Stimulated activated CD8-positive, alpha-beta memory T cell treated with anti-CD3 and anti-CD28 coated beads, Interleukin-2, amount 100 ng/mL, for 48 hours (primary cell): ENCODE results near the gene C19orf85.
"Not testable (repeated sequence)": the region's sequence is repeated elsewhere in the genome, so short reads cannot be mapped to it uniquely, and the experiment has no call there.

ENCODE experiments used
- DNase-seq, 2 donors: peaks; one replicate each; pipeline ENCODE4 v3.0.0-alpha.2; 2020; ENCODE audit warnings: low read depth in 2 of 2

Gene C19orf85

DNA sequence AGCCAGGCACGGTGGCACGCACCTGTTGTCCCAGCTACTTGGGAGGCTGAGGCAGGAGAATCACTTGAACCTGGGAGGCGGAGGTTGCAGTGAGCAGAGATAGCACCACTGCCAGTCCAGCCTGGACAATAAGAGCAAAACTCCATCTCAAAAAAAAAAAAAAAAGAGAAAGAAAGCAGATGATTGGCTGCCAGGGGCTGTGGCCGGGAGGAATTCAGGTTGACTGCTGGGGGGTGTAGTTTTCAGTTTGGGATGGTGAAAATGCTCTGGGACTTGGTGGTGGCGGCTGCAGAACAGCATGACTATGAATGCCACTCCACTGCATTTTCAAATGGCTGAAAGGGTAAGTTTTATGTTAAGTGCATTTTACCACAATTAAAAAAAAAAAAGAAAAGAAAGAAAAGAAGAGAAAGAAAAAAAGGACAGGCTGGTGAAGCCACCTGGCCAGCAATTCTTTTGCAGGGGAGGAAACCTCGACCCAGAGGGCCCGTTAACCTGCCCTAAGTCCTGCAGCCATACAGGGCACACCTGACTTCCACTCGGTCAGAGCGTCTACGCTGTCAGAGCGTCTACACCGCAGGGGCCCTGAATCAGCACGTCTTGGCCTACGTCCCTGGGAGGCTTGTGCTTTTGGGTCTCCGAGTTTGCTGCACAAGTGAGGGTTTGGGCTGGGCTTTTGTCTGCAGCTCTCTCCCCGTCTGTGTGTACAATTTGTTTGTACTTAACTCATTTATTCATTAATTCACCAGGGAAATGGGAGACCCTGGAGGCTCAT is 6.7 kb downstream of the C19orf85 start:
- DNase-seq = no peak

DNA sequence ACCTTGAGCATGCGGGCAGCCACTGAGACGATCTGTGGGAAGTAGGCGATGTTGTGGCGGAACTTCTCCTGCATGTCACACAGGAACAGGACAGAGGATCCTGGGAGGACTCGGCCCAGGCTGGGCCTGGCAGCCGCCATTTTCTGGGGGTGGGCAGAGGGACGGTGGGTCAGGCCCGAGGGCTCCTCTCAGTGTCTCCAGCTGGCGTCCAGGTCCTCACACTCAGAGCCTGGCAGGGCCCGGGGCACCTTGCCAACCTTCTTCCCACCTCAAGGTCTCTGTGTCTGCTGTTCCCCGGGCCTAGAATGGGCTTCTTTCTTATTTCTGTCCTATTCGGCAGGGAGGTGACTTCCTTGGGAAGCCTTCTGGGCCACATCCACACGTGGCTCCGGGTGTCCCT is 8.2 kb downstream of the C19orf85 start:
- DNase-seq = no peak

DNA sequence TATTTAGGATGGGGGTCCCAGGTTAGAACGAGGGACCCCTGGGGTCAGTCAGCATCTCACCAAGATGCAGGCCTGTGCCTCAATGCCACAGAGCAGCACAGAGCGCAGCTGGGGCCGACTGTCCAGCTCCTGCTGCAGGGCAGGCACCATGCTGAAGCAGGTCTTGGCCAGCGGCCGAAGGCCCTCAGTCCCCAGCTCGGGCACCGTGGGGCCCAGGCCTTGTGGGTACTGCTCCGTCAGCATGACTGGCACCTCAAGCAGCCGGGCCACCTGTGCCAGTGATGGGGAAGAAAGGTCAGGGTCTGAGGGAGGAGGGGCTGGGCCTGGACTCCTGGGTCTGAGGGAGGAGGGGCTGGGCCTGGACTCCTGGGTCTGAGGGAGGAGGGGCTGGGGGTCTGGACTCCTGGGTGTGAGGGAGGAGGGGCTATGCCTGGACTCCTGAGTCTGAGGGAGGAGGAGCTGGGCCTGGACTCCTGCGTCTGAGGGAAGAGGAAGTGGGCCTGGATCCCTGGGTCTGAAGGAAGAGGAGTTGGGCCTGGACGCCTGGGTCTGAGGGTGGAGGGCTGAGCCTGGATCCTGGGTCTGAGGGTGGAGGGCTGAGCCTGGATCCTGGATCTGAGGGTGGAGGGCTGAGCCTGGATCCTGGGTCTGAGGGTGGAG is 8.8 kb downstream of the C19orf85 start:
- no peak for DNase-seq

DNA sequence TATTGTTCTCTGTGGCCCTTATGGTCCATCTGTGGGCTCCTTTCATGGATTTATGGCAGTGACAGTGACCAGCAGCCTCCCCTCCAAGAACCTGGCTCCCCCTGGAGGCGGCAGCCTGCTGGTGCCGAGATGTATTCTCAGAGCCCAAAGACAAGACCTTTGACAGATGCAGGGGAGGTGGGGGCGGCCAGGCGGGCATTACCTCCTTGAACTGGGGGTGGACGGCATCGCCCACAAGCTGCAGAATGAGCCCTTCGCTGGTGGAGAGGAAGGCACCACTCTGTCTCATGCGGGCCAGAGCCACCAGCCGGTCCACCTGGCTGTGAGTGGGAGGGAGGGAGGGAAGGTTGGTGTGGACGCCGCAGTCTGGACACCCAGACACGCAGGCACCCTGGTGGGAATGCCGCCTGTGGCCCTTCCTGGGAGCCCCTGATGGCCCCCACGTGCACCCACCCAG is 9.7 kb downstream of the C19orf85 start:
- DNase-seq = peak; percentile 28 to 43

DNA sequence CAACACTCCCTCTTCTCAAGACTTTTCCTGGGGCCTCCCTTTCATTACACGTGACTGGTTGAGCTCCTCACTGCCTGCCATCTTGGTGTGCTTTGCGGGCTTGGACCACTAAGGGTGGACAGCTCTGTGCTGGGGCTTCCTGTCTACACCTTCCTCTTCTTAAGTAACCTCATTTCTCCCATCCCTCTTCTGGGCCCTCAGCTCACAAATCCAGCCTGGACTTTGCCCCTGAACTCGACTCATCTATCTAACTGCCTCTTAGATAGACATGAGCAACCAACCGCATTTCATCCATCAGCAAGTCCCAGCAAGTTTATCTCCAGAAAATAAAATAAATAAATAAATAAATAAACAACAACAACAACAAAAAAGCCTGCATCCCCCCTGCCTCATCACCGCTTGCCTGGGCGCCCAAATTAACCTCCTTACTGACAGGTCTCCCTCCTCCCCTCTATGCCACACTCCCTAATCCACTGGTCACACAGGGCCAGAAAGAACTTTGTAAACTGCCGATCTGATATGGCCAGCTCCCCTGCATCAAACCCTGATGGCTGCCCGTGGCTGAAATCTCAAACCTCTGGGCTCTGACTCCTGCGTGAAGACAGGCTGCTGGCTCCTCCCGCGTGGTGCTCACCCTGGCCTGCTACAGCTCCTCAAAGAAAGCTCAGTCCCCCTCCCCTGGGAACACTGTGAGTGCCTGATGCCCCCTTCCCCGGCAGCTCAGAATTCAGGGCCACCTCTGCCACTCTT is 10.9 kb downstream of the C19orf85 start:
- no peak for DNase-seq

DNA sequence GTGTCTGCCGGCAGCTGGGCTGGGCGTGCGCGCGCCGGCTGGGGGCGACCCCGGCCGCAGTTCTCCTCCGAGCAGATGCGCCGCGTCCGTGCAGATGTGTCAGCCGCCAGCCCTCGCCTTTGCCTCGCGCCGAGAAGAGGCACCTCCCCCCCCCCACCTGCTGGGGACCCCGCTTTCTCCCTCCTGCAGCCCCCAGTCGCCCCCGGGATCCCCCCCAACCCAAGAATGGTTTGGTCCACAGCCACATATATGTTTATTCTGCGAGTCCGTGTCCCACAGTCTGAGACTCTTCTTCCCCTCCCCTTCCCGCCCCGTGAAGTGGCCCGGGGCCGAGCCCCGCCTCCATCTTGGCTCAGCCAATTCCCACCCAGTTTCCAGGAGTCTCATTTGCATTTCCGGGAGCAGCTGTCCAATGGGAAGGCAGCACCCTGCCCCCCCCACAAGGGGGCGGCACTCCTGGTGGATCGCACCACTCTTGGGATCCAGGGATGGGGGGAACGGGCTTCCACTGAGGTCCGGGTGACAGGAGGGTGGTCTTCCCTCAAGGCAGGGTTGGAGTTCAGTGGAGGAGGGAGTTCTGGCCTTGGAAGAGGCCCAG is 11.7 kb downstream of the C19orf85 start:
- DNase-seq = peak in 1 of 2 donors; percentile 43

DNA sequence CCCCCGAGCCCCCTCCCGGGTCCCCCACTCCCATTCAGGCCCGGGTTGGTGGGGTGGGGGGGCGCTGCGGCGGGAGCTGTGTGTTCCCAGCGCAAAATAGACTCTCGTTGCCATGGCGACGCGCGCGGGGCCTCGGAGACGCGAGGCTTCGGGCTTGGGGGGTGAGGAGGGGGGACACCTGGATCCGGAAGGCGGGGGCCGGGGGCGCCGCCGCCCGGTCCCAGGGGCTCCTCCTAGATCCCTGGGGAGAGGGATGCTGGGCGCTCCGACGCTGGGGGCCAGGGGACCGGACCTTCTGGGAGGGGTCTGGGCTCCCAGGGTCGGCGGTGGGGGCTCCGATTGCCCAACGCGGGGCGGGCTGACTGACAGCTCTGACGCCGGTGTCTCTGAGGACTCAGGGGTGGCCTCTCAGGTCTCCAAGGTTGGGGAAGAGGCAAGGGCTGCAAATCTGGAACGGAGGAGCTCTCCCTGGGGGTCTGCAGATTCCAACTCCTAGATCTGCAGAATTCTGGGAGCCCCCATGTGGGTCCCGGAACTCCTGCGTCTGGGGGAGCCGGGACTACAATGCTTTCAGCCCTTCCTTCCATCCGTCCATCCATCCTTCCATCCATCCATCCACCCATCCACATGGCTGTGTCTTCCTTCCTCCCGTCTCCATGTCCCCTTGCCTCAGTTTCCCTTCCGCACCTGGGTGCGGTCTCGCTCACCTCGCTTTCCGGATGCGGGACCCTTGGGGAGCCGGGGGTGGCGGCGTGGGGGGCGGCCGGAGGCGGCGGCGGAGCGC is 12.4 kb downstream of the C19orf85 start:
- no peak for DNase-seq

DNA sequence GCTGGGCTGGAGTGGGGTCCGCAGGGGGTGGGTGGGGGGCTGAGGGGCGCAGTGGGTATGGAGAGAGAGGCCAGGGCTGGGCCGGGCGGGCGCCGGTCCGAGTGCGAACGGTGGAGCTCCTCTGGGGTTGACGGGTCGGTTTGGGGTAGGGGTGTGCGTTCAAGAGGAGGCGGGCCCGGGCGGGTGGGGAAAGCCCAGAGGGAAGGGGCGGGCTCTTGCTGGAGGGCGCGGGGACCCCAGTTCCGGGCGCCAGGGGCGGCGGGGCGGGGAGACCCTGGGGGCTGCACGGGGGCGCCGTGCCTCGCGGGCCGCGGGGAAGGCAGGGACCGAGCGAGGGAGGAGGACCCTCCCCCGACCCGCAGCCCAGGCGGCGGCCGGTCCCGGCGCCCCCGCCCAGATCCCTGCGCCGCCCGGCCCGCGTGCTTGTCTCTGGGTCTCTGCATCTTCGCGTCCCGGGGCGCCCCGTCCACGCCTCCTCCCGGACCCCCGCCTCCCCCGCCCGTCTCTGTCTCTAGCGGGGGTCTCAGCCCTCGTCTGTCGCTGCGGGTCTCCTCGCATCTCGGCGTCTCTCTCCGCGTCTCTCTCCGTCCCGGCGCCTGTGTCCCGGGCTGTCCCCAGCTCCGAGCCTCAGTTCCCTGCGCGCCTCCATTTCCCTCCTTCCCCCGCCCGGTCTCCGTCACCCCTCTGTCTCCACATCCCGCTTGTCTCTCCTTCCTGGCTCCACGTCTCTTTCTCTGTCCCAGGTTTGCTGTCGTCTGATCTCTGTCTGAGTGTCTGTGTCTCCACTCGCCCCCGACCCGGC is 13.2 kb downstream of the C19orf85 start:
- DNase-seq = no peak

DNA sequence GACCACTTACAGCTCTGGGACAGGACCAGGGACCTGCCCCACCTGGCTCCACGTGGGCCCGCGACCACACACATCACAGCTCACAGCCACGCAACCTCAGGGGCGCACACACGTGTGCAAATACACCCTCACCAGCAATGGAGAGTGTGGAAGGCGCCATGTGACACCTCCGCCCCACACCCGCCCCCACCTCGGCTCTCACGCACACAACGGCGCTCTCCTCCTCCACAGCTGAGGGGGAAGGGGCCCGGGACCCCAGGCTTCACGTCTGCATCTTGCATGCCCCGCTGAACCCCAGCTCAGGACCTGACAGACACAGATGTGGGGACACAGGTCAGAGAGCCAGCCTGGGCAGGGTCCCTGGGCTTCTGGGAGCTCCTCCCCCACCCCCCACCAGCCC is 15.1 kb downstream of the C19orf85 start:
- DNase-seq = no peak

DNA sequence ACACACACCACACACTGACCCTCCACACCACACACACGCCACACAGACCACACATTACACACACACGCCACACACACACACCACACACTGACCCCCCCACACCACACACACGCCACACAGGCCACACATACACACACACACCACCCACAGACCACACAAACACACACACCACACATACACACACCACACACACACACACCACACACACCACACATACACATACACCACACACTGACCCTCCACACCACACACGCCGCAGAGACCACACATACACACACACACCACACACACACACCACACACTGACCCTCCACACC is 16.4 kb downstream of the C19orf85 start:
- not testable (repeated sequence) for DNase-seq

DNA sequence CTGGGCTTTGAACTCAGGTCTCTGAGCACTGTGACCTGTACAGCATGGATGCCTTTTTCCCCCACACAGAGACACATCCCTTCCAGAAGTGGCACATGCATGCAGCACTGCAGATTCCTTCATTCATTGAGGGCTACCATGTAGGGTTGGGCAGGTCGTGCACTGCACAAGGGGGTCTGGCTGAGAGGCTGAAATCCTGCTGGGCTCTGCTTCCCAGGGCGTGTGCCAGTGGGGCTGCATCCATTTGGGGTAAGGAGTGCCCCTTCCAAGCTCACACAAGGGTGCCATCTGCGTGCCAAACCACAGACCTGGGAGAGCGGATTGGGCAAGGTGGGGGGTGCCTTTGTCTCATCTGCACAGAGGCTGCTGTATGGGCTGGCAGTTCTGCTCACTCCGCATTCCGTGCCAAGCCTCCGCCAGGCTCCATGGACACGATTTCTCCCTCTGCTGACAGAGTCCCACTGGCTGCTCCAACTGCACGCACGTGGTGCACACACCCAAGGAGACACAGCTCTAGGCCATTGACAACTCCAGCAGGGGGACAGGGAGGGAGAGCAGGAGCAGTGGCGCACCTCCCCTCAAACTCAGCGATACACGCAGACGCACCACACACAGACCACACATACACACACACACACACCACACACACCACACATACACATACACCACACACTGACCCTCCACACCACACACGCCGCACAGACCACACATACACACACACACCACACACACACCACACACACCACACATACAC is 17.0 kb downstream of the C19orf85 start:
- no peak for DNase-seq

DNA sequence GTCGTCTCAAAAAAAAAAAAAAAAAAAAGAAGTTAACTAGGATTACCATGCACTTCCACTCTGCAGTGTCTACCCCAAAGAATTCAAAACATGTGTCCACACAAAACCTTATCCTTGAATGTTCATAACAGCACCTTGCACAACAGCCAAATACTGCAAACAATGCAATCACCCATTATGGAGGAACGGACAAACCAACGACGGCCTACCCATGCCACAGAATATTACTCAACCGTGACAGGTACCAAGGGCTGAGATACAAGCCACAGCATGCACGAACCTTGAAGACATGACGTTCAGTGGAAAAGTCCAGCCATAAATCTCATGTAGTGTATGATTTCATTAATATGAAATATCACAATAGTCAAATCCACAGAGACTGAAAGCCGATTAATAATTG is 18.5 kb downstream of the C19orf85 start:
- DNase-seq = no peak

DNA sequence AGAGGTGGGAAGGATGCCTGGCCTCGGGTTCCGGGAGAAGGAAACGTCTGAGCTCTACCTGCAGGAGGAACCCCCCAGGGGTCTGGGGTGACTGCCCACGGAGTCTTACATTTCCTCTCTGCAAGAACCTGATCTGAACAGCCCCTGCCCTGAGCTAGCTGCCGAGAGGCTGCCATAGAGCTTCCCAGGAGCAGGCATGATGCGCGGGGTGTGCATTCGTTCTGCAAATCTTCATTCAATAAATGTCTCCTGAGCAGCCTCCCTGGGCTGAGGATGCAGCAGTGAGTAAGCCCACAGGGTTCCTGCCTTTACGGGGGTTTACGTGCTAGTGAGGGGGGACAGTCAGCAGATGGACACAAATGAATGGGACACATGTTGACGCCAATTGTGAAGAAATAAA is 19.9 kb downstream of the C19orf85 start:
- no peak for DNase-seq

DNA sequence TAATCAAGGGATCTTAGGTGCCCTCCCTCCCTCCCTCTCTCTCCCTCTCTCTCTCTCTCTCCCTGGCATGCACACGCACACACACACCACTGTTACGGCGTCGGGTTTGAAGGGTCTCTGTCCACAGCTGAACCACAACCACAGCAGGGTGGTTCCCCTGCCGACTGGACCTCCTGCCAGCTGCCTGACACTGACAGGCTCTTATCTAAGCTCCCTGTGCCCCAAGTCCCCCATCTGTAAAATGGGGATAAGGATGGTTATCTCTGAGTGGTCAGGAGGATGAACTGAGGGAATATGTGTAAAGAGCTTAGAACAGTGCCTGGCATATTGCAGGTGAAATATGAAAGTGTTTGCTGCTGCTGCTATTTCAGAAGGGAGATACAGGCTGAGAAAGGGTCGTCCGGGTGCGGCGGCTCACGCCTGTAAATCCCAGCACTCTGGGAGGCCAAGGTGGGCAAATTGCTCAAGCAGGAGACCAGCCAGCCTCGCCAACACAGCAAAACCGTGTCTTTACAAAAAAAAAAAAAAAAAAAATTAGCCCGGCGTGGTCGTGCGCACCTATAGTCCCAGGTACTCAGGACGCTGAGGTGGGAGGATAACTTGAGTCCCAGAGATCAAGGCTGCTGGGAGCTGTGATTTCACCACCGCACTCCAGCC is 20.6 kb downstream of the C19orf85 start:
- DNase-seq = no peak

DNA sequence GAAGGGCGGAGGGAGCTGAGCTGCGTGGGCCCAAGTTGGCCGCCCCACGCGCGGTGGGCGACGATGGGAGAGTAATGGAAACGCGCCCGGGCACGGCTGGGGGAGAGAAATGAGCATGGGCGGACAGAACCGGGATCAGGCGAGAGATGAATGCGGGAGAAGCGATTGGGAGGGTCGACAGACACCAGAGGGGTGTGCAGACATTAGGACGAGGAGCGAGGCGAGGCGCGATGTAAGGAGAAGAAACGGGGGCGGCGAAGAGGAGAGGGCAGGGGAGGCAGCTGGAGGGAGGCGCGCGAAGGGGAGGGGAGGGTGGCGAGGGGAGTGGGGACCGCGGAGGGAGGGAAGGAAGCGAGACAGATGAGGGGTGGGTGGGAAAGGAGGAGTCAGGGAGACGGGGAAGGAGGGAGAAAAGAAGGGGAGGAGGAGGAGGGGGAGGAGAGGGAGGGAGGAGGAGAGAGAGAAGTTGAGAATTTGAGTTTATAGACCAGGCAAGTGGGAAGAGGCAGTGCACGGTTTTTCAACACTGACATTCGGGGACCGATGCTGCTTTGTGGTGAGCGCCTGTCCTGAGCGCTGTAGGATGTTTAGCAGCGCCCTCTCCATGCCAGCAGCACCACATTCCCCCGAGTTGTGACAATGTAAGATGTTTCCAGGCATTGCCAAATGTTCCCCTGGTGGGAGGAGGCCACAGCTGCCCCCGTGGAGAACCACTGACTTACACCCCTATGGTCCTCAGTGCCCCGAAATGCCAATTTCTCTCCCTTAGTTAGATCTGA is 21.3 kb downstream of the C19orf85 start, which contains the start of gene SHISA7:
Gene SHISA7, minus strand, starts transcription at position 256 of the 779 bp plus-strand sequence. CDS start 437 bp downstream, outside the sequence.
- DNase-seq = no peak

DNA sequence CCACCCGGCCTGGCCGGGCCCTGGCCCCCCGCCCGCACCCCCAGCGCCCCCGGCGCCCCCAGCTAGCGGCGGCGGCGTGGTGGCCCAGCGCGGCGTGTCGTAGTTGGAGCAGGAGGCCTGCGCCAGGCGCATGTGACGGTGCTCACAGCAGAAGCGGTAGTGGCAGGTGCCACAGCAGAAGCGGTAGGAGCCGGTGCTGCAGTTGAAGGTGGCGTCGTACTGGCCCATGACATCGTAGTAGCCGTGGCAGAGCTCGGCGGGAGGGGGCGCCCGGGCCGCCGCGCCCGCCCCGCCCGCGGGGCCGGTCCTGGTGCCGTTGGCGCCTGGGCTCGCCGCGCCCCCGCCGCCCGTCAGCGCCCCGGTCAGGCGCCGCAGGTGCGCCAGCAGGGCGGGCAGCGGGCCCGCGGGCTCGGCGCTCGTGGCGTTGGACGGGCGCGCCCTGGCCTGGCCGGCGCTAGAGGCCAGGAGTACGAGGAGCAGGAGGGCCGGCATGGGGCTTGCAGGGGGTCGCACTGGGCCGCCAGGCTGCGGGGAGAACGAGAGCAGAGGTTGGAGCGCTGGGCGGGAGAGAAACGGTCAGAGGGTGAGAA is 22.1 kb downstream of the C19orf85 start:
- DNase-seq = no peak

DNA sequence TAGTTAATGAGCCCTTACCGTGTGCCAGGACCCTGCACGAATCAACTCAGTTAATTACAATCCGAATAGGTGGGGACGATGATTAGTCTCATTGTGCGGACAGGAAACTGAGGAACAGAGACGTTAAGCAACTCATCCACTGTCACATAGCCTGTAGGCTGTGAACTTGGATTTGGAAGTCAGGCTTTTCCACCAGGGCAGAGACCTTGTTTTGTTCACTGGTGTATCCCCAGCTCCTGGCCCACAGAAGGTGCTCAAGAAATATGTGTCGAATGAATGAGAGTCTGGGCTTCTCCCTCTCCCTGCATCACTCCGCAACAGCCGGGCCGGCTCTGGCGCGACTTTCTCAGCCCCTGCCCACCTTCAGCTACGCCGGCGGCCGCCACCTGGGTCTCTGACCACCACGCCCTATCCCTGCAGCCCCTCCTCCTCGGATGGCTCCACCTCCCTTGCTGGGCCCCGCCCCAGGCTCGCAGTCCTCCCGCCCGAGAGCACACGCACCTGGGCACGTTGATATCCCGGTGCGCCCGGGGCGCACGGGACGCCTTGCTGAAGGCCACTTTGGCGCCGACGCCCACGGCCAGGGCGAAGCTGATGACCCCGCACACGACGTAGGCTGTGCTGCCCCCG is 22.7 kb downstream of the C19orf85 start:
- DNase-seq = no peak

DNA sequence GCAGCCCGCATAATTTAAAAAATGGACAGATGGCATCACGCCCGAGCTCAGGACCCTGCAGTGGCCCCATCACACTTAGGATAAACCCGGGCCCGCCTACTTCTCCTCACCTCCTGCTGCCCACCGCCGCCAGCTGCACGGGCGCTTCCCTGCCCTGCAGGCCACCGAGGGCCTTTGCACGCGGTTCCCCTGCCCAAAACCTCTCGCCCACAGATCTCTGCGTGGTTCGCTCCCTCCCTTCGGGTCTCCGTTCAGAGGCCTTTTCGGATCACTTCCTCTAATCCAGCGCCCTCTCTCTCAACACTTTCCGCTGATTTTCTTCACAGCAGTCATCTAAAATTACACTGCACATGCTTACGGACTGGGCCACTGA is 23.2 kb downstream of the C19orf85 start:
- no peak for DNase-seq
